IMR-90 (cell line): ENCODE measurements around the gene CDK5R1. TPM values are rescaled to one million over a fixed set of nuclear protein-coding genes. Genes with fewer than 3 reads are reported as not detected.

Experiments
- ATAC-seq: fragments of 200-7000 bp; cut with Tn5 transposase; 2 replicates; pipeline ENCODE4 v1.9.1; 2020; ENCODE audit warnings: low read depth, mild to moderate bottlenecking, moderate library complexity
- BruUV-seq: library from RNA; stranded (reverse); fragments of 400-500 nt; replicated peaks from 2 replicates; lab custom pipeline; 2021; lab: Mats Ljungman, UMichigan
- CTCF ChIA-PET: fragments of 300-600 bp; formaldehyde crosslinking; extraction: SDS; loops from one replicate; lab custom pipeline; 2021; ENCODE audit warnings: antibody characterized with exemption; lab: Yijun Ruan, JAX
- POLR2A ChIA-PET: fragments of 300-600 bp; sonication (Branson Sonifier 250); formaldehyde crosslinking; loops from one replicate; lab custom pipeline; 2022; ENCODE audit warnings: antibody characterized with exemption; ENCODE audit not compliant: unreplicated experiment; lab: Charles Lee
- DNase-seq: peaks from one replicate; pipeline ENCODE4 v3.0.0; 2013
- H2AFZ ChIP-seq: replicated peaks from 2 replicates; pipeline ENCODE3; 2013; ENCODE audit warnings: low read length, mild to moderate bottlenecking; ENCODE audit not compliant: poor library complexity
- H2AK5ac ChIP-seq: 2 replicates; pipeline ENCODE4 v1.6.1; 2013; ENCODE audit warnings: low read depth, low read length, inconsistent platforms
- H2AK9ac ChIP-seq: replicated peaks from 2 replicates; pipeline ENCODE3; 2013; ENCODE audit warnings: mild to moderate bottlenecking, low read depth, low read length, moderate library complexity; ENCODE audit not compliant: poor library complexity
- H2BK120ac ChIP-seq: 2 replicates; pipeline ENCODE4 v1.6.1; 2013; ENCODE audit warnings: low read depth, low read length, inconsistent platforms
- H2BK15ac ChIP-seq: 3 replicates; pipeline ENCODE4 v1.6.1; 2013; ENCODE audit warnings: low read depth, low read length, inconsistent platforms
- H2BK20ac ChIP-seq: 2 replicates; pipeline ENCODE4 v1.6.1; 2013; ENCODE audit warnings: low read depth, mild to moderate bottlenecking, inconsistent platforms, low read length, moderate library complexity
- H2BK5ac ChIP-seq: 2 replicates; pipeline ENCODE4 v1.6.1; 2013; ENCODE audit warnings: mild to moderate bottlenecking, low read depth, low read length, inconsistent platforms; ENCODE audit not compliant: poor library complexity, severe bottlenecking
- H3K14ac ChIP-seq: replicated peaks from 2 replicates; pipeline ENCODE4 v1.6.1; 2013; ENCODE audit warnings: low read depth, low read length, inconsistent platforms
- H3K18ac ChIP-seq: 2 replicates; pipeline ENCODE4 v1.6.1; 2013; ENCODE audit warnings: low read depth, low read length, control low read depth
- H3K23ac ChIP-seq: 2 replicates; pipeline ENCODE4 v1.6.1; 2013; ENCODE audit warnings: low read depth, low read length, inconsistent platforms
- H3K27ac ChIP-seq: 2 replicates; pipeline ENCODE4 v1.5.1; 2013; ENCODE audit warnings: mild to moderate bottlenecking, control low read depth, low read length; ENCODE audit not compliant: insufficient read depth
- H3K27me3 ChIP-seq: 2 replicates; pipeline ENCODE4 v1.6.1; 2013; ENCODE audit warnings: low read length; ENCODE audit not compliant: control insufficient read depth, insufficient read depth
- H3K36me3 ChIP-seq: 2 replicates; pipeline ENCODE4 v1.6.1; 2013; ENCODE audit warnings: low read length, mixed read lengths; ENCODE audit not compliant: control insufficient read depth, insufficient read depth
- H3K4ac ChIP-seq: 2 replicates; pipeline ENCODE4 v1.6.1; 2013; ENCODE audit warnings: low read depth, low read length, inconsistent platforms
- H3K4me1 ChIP-seq: 2 replicates; pipeline ENCODE4 v1.6.1; 2013; ENCODE audit warnings: low read length, mixed read lengths; ENCODE audit not compliant: control insufficient read depth, insufficient read depth
- H3K4me2 ChIP-seq: 2 replicates; pipeline ENCODE4 v1.6.1; 2013; ENCODE audit warnings: low read depth, mild to moderate bottlenecking, control low read depth, low read length, moderate library complexity
- H3K4me3 ChIP-seq: 2 replicates; pipeline ENCODE4 v1.5.1; 2013; ENCODE audit warnings: low read depth, mild to moderate bottlenecking, control low read depth, low read length, moderate library complexity; ENCODE audit not compliant: insufficient read depth
- H3K56ac ChIP-seq: 2 replicates; pipeline ENCODE4 v1.6.1; 2013; ENCODE audit warnings: low read length, inconsistent platforms; ENCODE audit not compliant: insufficient read depth; ENCODE audit errors: extremely low read depth
- H3K79me1 ChIP-seq, 2 experiments: 2 replicates each; pipeline ENCODE4 v1.6.1; 2013; ENCODE audit warnings: low read length in 2 of 2, inconsistent platforms in 1 of 2, low read depth in 1 of 2
- H3K9ac ChIP-seq: 2 replicates; pipeline ENCODE4 v1.6.1; 2013; ENCODE audit warnings: low read depth, low read length, control low read depth
- H3K9me1 ChIP-seq: 2 replicates; pipeline ENCODE4 v1.6.1; 2013; ENCODE audit warnings: low read length, inconsistent platforms; ENCODE audit not compliant: insufficient read depth
- H3K9me3 ChIP-seq: 2 replicates; pipeline ENCODE4 v1.6.1; 2013; ENCODE audit warnings: low read length; ENCODE audit not compliant: control insufficient read depth, insufficient read depth
- H4K20me1 ChIP-seq: 2 replicates; pipeline ENCODE4 v1.6.1; 2013; ENCODE audit warnings: low read length, inconsistent platforms; ENCODE audit not compliant: insufficient read depth
- H4K5ac ChIP-seq: 2 replicates; pipeline ENCODE4 v1.6.1; 2013; ENCODE audit warnings: mild to moderate bottlenecking, low read depth, low read length, control low read depth
- H4K8ac ChIP-seq, 2 experiments: 2 replicates each; pipeline ENCODE4 v1.6.1; 2013; ENCODE audit warnings: low read depth in 2 of 2, low read length in 2 of 2, control low read depth in 1 of 2, inconsistent platforms in 1 of 2
- H4K91ac ChIP-seq: 2 replicates; pipeline ENCODE4 v1.6.1; 2013; ENCODE audit warnings: low read depth, low read length, inconsistent platforms; ENCODE audit not compliant: insufficient read depth
- BHLHE40 ChIP-seq: fragments of 150-350 bp; IDR thresholded peaks from 2 replicates; pipeline ENCODE4 v1.6.1; 2016; ENCODE audit warnings: mild to moderate bottlenecking, low read depth, low read length
- CEBPB ChIP-seq: IDR thresholded peaks from 2 replicates; pipeline ENCODE4 v1.6.1; 2012; ENCODE audit warnings: low read depth, low read length, improper control_type of control experiment
- CTCF ChIP-seq: conservative IDR thresholded peaks from 2 replicates; pipeline ENCODE4 v1.5.1; 2012; ENCODE audit warnings: mild to moderate bottlenecking, low read depth, low read length, improper control_type of control experiment
- MXI1 ChIP-seq: IDR thresholded peaks from 2 replicates; pipeline ENCODE4 v1.6.1; 2012; ENCODE audit warnings: low read depth, mild to moderate bottlenecking, low read length, moderate library complexity, borderline replicate concordance
- NFE2L2 ChIP-seq: fragments of 150-350 bp; IDR thresholded peaks from 2 replicates; pipeline ENCODE4 v1.6.1; 2016; ENCODE audit warnings: low read depth, mild to moderate bottlenecking, low read length
- POLR2A ChIP-seq: IDR thresholded peaks from 2 replicates; pipeline ENCODE4 v1.6.1; 2012; ENCODE audit warnings: mild to moderate bottlenecking, low read depth, low read length
- RAD21 ChIP-seq: IDR thresholded peaks from 2 replicates; pipeline ENCODE4 v1.6.1; 2012; ENCODE audit warnings: low read length, improper control_type of control experiment
- RFX5 ChIP-seq: IDR thresholded peaks from 2 replicates; pipeline ENCODE4 v1.8.0; 2012; ENCODE audit warnings: low read depth, mild to moderate bottlenecking, low read length, moderate library complexity
- SMC3 ChIP-seq: fragments of 150-350 bp; IDR thresholded peaks from 2 replicates; pipeline ENCODE4 v1.6.1; 2016; ENCODE audit warnings: low read depth, mild to moderate bottlenecking, antibody characterized with exemption, low read length, moderate library complexity
- WGBS, 2 experiments: methylation state at CpG; one replicate each; pipeline versions ENCODE4 v1.1.5 to v1.1.7; 2013; ENCODE audit warnings: missing lambda C conversion rate in 2 of 2; ENCODE audit not compliant: insufficient read length in 1 of 2; ENCODE audit errors: extremely low coverage in 2 of 2; 5-methylcytosine and 5-hydroxymethylcytosine counted together
- dilution Hi-C: fragments of 300-500 bp; cut with HindIII; formaldehyde crosslinking; loops from one replicate; pipeline ENCODE4 v1.14.3; 2018; ENCODE audit warnings: low sequenced_read_pairs; ENCODE audit not compliant: unreplicated experiment
- in situ Hi-C: fragments of 300-500 bp; cut with MboI; formaldehyde crosslinking; loops from 3 replicates; pipeline ENCODE4 v1.14.3; 2019; ENCODE audit warnings: low sequenced_read_pairs, inconsistent platforms, mixed read lengths
- intact Hi-C: fragments of 100-400 bp; cut with micrococcal nuclease; formaldehyde crosslinking; loops from 2 replicates; pipeline ENCODE4 v1.10.0; 2022
- polyA plus RNA-seq, 3 experiments: library from polyadenylated mRNA; depleted of rRNA; stranded (reverse); fragments of >200 nt; gene quantifications; 2 replicates each; pipeline ENCODE4 v1.2.3, GENCODE V29; 2012; ENCODE audit warnings: low replicate concordance in 1 of 3
- total RNA-seq: library from RNA; depleted of rRNA; stranded (reverse); fragments of >200 nt; gene quantifications from 2 replicates; pipeline ENCODE4 v1.2.3, GENCODE V29; 2012

Gene CDK5R1
- total and polyA plus RNA-seq, 2 of the 4 experiments (the other 2 are of a cell fraction), result 0.36 to 0.74 TPM

GRCh38 chr17:32485261-32486110 lies 1.3 kb upstream of the CDK5R1 start:
- TF ChIP-seq POLR2A, result no peak
- TF ChIP-seq RAD21, result no peak
- TF ChIP-seq RFX5, result no peak
- no peak for TF ChIP-seq CEBPB
- TF ChIP-seq BHLHE40, result no peak
- TF ChIP-seq CTCF, result no peak
- TF ChIP-seq MXI1, result no peak
- no peak for TF ChIP-seq NFE2L2
- TF ChIP-seq SMC3, result no peak
- Histone ChIP-seq H4K91ac (no peak overlapping the region), H3K18ac (no peak overlapping the region), H2AK9ac (peak overlapping the region; percentile 12), H3K9me3 (no peaks in the 10 kb centered on the region), H2BK5ac (no peak overlapping the region), H2BK20ac (no peak overlapping the region), H3K4me2 (no peak overlapping the region), H3K27ac (no peak overlapping the region), H4K5ac (no peak overlapping the region), H3K14ac (no peak overlapping the region), H4K20me1 (peaks cover 4% of the 10 kb centered on the region; the same call in 1 of the 2 replicates), H2AK5ac (no peak overlapping the region), H3K79me1 (peaks cover 0 to 6% of the 10 kb centered on the region in 2 experiments; a peak in 2 of 4 replicates), H3K9me1 (peaks cover 4% of the 10 kb centered on the region), H4K8ac (0 out of 4 replicates have a peak overlapping the region, but pooled peaks of 1 of the 2 experiments have one; percentile 43), H3K4me1 (peaks cover 5% of the 10 kb centered on the region; the same call in 1 of the 2 replicates), H3K4me3 (no peak overlapping the region), H2BK120ac (no peak overlapping the region), H3K36me3 (peaks cover 14% of the 10 kb centered on the region), H2BK15ac (no peak overlapping the region), H3K27me3 (no peaks in the 10 kb centered on the region), H3K23ac (no peak overlapping the region), H2AFZ (peak overlapping the region; percentile 89), H3K56ac (no peak overlapping the region), H3K4ac (no peak overlapping the region), H3K9ac (no peak overlapping the region)
- POLR2A ChIA-PET, result no interaction called here
- no TSS peak for BruUV-seq
- no peak for DNase-seq
- dilution Hi-C loops (no loop called here), intact Hi-C loops (loop anchor here (5.0 kb wide), 1 partner anchor 172 kb away; no protein-coding TSS in a partner anchor), in situ Hi-C loops (loop anchor here (25.0 kb wide), 1 partner anchor 277 kb away; no protein-coding TSS in a partner anchor)
- CTCF ChIA-PET, result no interaction called here
- WGBS, 2 experiments, result 60% methylated on average over 3 of the region's 12 CpGs; no CpG with 5 or more reads in 1 of the 2 experiments
- no peak for ATAC-seq
